SK-N-SH (cell line): ENCODE results near the gene FANCG. TPM values are rescaled to one million over a fixed set of nuclear protein-coding genes. Genes with fewer than 3 reads are reported as not detected.

ENCODE experiments used
- CTCF ChIA-PET: fragments of 300-600, 350-600 bp; formaldehyde crosslinking; extraction: SDS; loops from one replicate; lab custom pipeline; 2021; lab: Yijun Ruan, JAX
- POLR2A ChIA-PET: fragments of 350-600 bp; sonication (Branson Sonifier 250); formaldehyde crosslinking; extraction: SDS; loops from one replicate; lab custom pipeline; 2020; ENCODE audit warnings: antibody characterized with exemption, inconsistent platforms; lab: Yijun Ruan, JAX
- DNase-seq: peaks from one replicate; pipeline ENCODE4 v3.0.0; 2012
- H2AFZ ChIP-seq: fragments of 200-600 bp; sonication (generic); 2 replicates; pipeline ENCODE4 v1.8.1; 2016; ENCODE audit warnings: antibody characterized with exemption, mild to moderate bottlenecking, low read depth
- H3F3A ChIP-seq: fragments of 200-600 bp; sonication (generic); replicated peaks from 2 replicates; pipeline ENCODE3; 2016; ENCODE audit warnings: antibody characterized with exemption, mild to moderate bottlenecking; ENCODE audit not compliant: insufficient read depth
- H3K27ac ChIP-seq, 2 experiments: fragments of 200-500 bp in 1 of 2; fragments of 200-600 bp in 1 of 2; sonication (Bioruptor generic) in 1 of 2; sonication (generic), shearing (Covaris generic) in 1 of 2; 2 replicates each; pipeline versions ENCODE4 v1.5.1 to v1.6.1; 2014 to 2016; ENCODE audit warnings: low read depth in 2 of 2, inconsistent platforms in 1 of 2, low read length in 1 of 2, mild to moderate bottlenecking in 1 of 2, mixed read lengths in 1 of 2
- H3K27me3 ChIP-seq: fragments of 200-600 bp; sonication (generic), shearing (Covaris generic); 2 replicates; pipeline ENCODE4 v1.6.1; 2016; ENCODE audit warnings: mixed run types; ENCODE audit not compliant: insufficient read depth
- H3K36me3 ChIP-seq, 2 experiments: fragments of 200-500 bp in 1 of 2; fragments of 200-600 bp in 1 of 2; sonication (Bioruptor generic) in 1 of 2; sonication (generic) in 1 of 2; replicated peaks in 1 of 2; 2 replicates each; pipeline versions ENCODE3 to v1.5.1; 2014 to 2016; ENCODE audit warnings: low read length in 1 of 2, mild to moderate bottlenecking in 1 of 2; ENCODE audit not compliant: insufficient read depth in 2 of 2, control insufficient read depth in 1 of 2
- H3K4me1 ChIP-seq, 2 experiments: fragments of 200-500 bp in 1 of 2; fragments of 200-600 bp in 1 of 2; sonication (Bioruptor generic) in 1 of 2; sonication (generic), shearing (Covaris generic) in 1 of 2; 2 replicates each; pipeline versions ENCODE4 v1.5.1 to v1.6.1; 2014 to 2016; ENCODE audit warnings: low read depth in 1 of 2, low read length in 1 of 2, mixed run types in 1 of 2; ENCODE audit not compliant: insufficient read depth in 2 of 2, control insufficient read depth in 1 of 2
- H3K4me2 ChIP-seq: fragments of 200-600 bp; sonication (generic), shearing (Covaris generic); 2 replicates; pipeline ENCODE4 v1.6.1; 2017; ENCODE audit warnings: mixed run types
- H3K4me3 ChIP-seq, 2 experiments: fragments of 200-500 bp in 1 of 2; fragments of 200-600 bp in 1 of 2; sonication (Bioruptor generic) in 1 of 2; sonication (generic), shearing (Covaris generic) in 1 of 2; 2 replicates each; pipeline versions ENCODE4 v1.5.1 to v1.8.1; 2014 to 2016; ENCODE audit warnings: low read depth in 2 of 2, inconsistent platforms in 1 of 2, low read length in 1 of 2, mild to moderate bottlenecking in 1 of 2, mixed read lengths in 1 of 2, moderate library complexity in 1 of 2
- H3K79me2 ChIP-seq: fragments of 200-600 bp; sonication (generic); 2 replicates; pipeline ENCODE4 v1.8.1; 2017; ENCODE audit warnings: mild to moderate bottlenecking; ENCODE audit not compliant: insufficient read depth
- H3K9ac ChIP-seq: fragments of 200-600 bp; sonication (generic); 2 replicates; pipeline ENCODE4 v1.6.1; 2017; ENCODE audit warnings: mixed run types
- H3K9me2 ChIP-seq: fragments of 200-600 bp; sonication (generic); 2 replicates; pipeline ENCODE4 v1.6.1; 2017; ENCODE audit warnings: mixed run types
- H3K9me3 ChIP-seq: fragments of 200-600 bp; sonication (generic); 2 replicates; pipeline ENCODE4 v1.6.1; 2017; ENCODE audit warnings: mixed run types, mild to moderate bottlenecking, moderate library complexity
- H4K20me1 ChIP-seq: fragments of 200-600 bp; sonication (generic); 2 replicates; pipeline ENCODE4 v1.6.1; 2017; ENCODE audit warnings: mild to moderate bottlenecking, mixed run types; ENCODE audit not compliant: insufficient read depth
- CTCF ChIP-seq: fragments of 200-600 bp; sonication (generic); IDR thresholded peaks from 2 replicates; pipeline ENCODE4 v1.6.1; 2017; ENCODE audit warnings: antibody characterized with exemption, mild to moderate bottlenecking, moderate library complexity
- ELF1 ChIP-seq: IDR thresholded peaks from 2 replicates; pipeline ENCODE4 v1.4.0; 2012
- EZH2phosphoT487 ChIP-seq: fragments of 200-600 bp; sonication (generic); IDR thresholded peaks from 2 replicates; pipeline ENCODE4 v1.6.1; 2017; ENCODE audit warnings: low read depth, mixed run types, mild to moderate bottlenecking, antibody characterized with exemption, moderate library complexity, borderline replicate concordance
- FOSL2 ChIP-seq: IDR thresholded peaks from 2 replicates; pipeline ENCODE4 v1.4.0; 2012; ENCODE audit warnings: low read depth, mild to moderate bottlenecking, moderate library complexity, borderline replicate concordance
- FOXJ3 ChIP-seq: sonication (generic); formaldehyde crosslinking; IDR thresholded peaks from 2 replicates; pipeline ENCODE4 v1.5.1; 2020; ENCODE audit warnings: mild to moderate bottlenecking, missing genetic modification reagents
- JUND ChIP-seq: IDR thresholded peaks from 2 replicates; pipeline ENCODE4 v1.4.0; 2012
- PBX3 ChIP-seq: IDR thresholded peaks from 2 replicates; pipeline ENCODE4; 2012
- RAD21 ChIP-seq: IDR thresholded peaks from 2 replicates; pipeline ENCODE4 v1.6.1; 2012; ENCODE audit warnings: mild to moderate bottlenecking, low read length
- RCOR1 ChIP-seq: fragments of 150-350 bp; IDR thresholded peaks from 2 replicates; pipeline ENCODE4 v1.6.1; 2017; ENCODE audit warnings: antibody characterized with exemption, low read length
- RFX5 ChIP-seq: IDR thresholded peaks from 2 replicates; pipeline ENCODE4 v1.6.1; 2012; ENCODE audit warnings: mild to moderate bottlenecking, improper control_type of control experiment, low read length
- RXRA ChIP-seq: IDR thresholded peaks from 2 replicates; pipeline ENCODE4 v1.4.0; 2012; ENCODE audit warnings: low read depth, mild to moderate bottlenecking, borderline replicate concordance
- YY1 ChIP-seq: IDR thresholded peaks from 2 replicates; pipeline ENCODE4 v1.4.0; 2012; ENCODE audit warnings: low read depth, mild to moderate bottlenecking
- WGBS: methylation state at CpG from one replicate; pipeline ENCODE4 v1.1.6; 2017; ENCODE audit warnings: low lambda C conversion rate; 5-methylcytosine and 5-hydroxymethylcytosine counted together
- polyA plus RNA-seq, 3 experiments: library from polyadenylated mRNA; depleted of rRNA; stranded (reverse); fragments of >200 nt; gene quantifications; 2 replicates each; pipeline ENCODE4 v1.2.3, GENCODE V29; 2012
- TF ChIP-seq, protein P1 (sequence below): fragments of 150-350 bp; IDR thresholded peaks from 2 replicates; pipeline ENCODE4 v1.6.1; 2016; ENCODE audit warnings: mild to moderate bottlenecking, low read depth, low read length
- TF ChIP-seq, protein P2 (sequence below): IDR thresholded peaks from 2 replicates; pipeline ENCODE4 v1.4.0; 2012; ENCODE audit warnings: low read depth, borderline replicate concordance

The FANCG gene
- polyA plus RNA-seq, 1 of the 3 experiments (the other 2 are of a cell fraction): 25.6 TPM

DNA sequence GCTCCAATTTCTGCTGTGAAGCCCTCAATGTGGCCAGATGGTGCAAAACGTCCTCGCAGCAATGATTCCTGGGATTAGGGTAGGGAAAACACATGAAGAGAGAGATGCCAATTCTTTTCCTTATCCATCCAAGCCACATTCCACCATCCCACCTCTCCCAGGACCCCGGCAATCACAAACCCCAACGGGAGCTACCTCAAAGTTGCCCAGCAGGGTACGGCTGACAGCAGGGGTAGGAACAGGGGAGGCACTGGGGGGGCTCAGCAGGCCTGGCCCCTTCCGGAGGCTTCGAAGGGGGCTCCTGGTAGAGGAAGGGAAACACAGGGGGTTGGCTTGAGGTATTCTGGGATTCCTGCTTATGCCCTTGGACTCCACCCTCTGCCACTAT lies 26.6 kb upstream of the FANCG start:
- H3K4me2 ChIP-seq: no peak overlapping the region
- no peak for DNase-seq
- H3K9ac ChIP-seq: no peak overlapping the region
- peaks cover 21% of the 10 kb centered on the region for H3F3A ChIP-seq
- no peaks in the 10 kb centered on the region for H3K27me3 ChIP-seq
- peaks cover 19% of the 10 kb centered on the region; the same call in 1 of the 2 replicates for H4K20me1 ChIP-seq
- peaks cover 24 to 53% of the 10 kb centered on the region in 2 experiments for H3K36me3 ChIP-seq
- TF ChIP-seq FOSL2 (no peak), RCOR1 (no peak), RFX5 (no peak), CTCF (no peak), PBX3 (no peak), RAD21 (no peak), JUND (no peak), FOXJ3 (CRISPR knock-in tag) (no peak), RXRA (no peak), EZH2phosphoT487 (no peak), YY1 (no peak), ELF1 (no peak)
- TF ChIP-seq, protein P1, sequence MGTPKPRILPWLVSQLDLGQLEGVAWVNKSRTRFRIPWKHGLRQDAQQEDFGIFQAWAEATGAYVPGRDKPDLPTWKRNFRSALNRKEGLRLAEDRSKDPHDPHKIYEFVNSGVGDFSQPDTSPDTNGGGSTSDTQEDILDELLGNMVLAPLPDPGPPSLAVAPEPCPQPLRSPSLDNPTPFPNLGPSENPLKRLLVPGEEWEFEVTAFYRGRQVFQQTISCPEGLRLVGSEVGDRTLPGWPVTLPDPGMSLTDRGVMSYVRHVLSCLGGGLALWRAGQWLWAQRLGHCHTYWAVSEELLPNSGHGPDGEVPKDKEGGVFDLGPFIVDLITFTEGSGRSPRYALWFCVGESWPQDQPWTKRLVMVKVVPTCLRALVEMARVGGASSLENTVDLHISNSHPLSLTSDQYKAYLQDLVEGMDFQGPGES: no peak
- TF ChIP-seq, protein P2, sequence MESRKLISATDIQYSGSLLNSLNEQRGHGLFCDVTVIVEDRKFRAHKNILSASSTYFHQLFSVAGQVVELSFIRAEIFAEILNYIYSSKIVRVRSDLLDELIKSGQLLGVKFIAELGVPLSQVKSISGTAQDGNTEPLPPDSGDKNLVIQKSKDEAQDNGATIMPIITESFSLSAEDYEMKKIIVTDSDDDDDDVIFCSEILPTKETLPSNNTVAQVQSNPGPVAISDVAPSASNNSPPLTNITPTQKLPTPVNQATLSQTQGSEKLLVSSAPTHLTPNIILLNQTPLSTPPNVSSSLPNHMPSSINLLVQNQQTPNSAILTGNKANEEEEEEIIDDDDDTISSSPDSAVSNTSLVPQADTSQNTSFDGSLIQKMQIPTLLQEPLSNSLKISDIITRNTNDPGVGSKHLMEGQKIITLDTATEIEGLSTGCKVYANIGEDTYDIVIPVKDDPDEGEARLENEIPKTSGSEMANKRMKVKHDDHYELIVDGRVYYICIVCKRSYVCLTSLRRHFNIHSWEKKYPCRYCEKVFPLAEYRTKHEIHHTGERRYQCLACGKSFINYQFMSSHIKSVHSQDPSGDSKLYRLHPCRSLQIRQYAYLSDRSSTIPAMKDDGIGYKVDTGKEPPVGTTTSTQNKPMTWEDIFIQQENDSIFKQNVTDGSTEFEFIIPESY: no peak
- H3K27ac ChIP-seq: no peak overlapping the region
- peaks cover 52% of the 10 kb centered on the region for H3K79me2 ChIP-seq
- POLR2A ChIA-PET: no interaction called here
- CTCF ChIA-PET: interaction anchor here (1.6 to 3.8 kb wide), 3 partner anchors 9 to 207 kb away, joined by 5 to 25 read pairs (median 13); partner anchors contain the start of genes ATOSB and PIGO
- WGBS: 82% methylated on average over 6 of the region's 7 CpGs
- no peaks in the 10 kb centered on the region for H3K9me2 ChIP-seq
- H3K4me3 ChIP-seq: no peak overlapping the region
- no peaks in the 10 kb centered on the region for H3K9me3 ChIP-seq
- no peak overlapping the region for H2AFZ ChIP-seq
- peaks cover 24 to 36% of the 10 kb centered on the region in 2 experiments for H3K4me1 ChIP-seq
